Karpas-422 (cell line): ENCODE measurements around the gene SAYSD1. TPM values are rescaled to one million over a fixed set of nuclear protein-coding genes. Genes with fewer than 3 reads are reported as not detected.

ENCODE experiments used
- DNase-seq: peaks from one replicate; pipeline ENCODE4 v3.0.0-alpha.2; 2015
- H2AFZ ChIP-seq: fragments of 200-600 bp; sonication (generic); 2 replicates; pipeline ENCODE4 v1.6.1; 2014; ENCODE audit warnings: antibody characterized with exemption, low read length, mixed read lengths
- H3K27ac ChIP-seq: fragments of 200-600 bp; sonication (generic); 2 replicates; pipeline ENCODE4 v1.5.1; 2014; ENCODE audit warnings: mild to moderate bottlenecking, low read length, moderate library complexity
- H3K27me3 ChIP-seq: fragments of 200-600 bp; sonication (generic); 2 replicates; pipeline ENCODE4 v1.6.1; 2014; ENCODE audit warnings: low read length, mixed read lengths
- H3K36me3 ChIP-seq: fragments of 200-600 bp; sonication (generic); 2 replicates; pipeline ENCODE4 v1.6.1; 2014; ENCODE audit warnings: low read length, mixed read lengths; ENCODE audit not compliant: insufficient read depth
- H3K4me1 ChIP-seq: fragments of 200-600 bp; sonication (generic); 2 replicates; pipeline ENCODE4 v1.6.1; 2014; ENCODE audit warnings: mild to moderate bottlenecking, low read length, mixed read lengths
- H3K4me2 ChIP-seq: fragments of 200-600 bp; sonication (generic); 2 replicates; pipeline ENCODE4 v1.6.1; 2014; ENCODE audit warnings: low read length, low read depth, mild to moderate bottlenecking; ENCODE audit not compliant: poor library complexity, severe bottlenecking
- H3K4me3 ChIP-seq: fragments of 200-600 bp; sonication (generic); 2 replicates; pipeline ENCODE4 v1.5.1; 2014; ENCODE audit warnings: mild to moderate bottlenecking, antibody characterized with exemption, low read length, mixed read lengths
- H3K79me2 ChIP-seq: fragments of 200-600 bp; sonication (generic); 2 replicates; pipeline ENCODE4 v1.6.1; 2014; ENCODE audit warnings: mild to moderate bottlenecking, low read length, mixed read lengths
- H3K9ac ChIP-seq: fragments of 200-600 bp; sonication (generic); 2 replicates; pipeline ENCODE4 v1.6.0; 2014; ENCODE audit warnings: low read length
- H3K9me2 ChIP-seq: fragments of 200-600 bp; sonication (generic), shearing (Covaris generic); replicated peaks from 2 replicates; pipeline ENCODE4 v1.6.0; 2014; ENCODE audit warnings: mild to moderate bottlenecking, low read length, moderate library complexity; ENCODE audit not compliant: insufficient read depth
- H3K9me3 ChIP-seq: fragments of 300-700, 200-600 bp; sonication (generic); 2 replicates; pipeline ENCODE4 v1.6.1; 2014; ENCODE audit warnings: low read length, mixed read lengths
- H4K20me1 ChIP-seq: fragments of 200-600 bp; sonication (generic); 2 replicates; pipeline ENCODE4 v1.6.1; 2014; ENCODE audit warnings: mild to moderate bottlenecking, antibody characterized with exemption, low read length, low read depth; ENCODE audit not compliant: insufficient read depth
- total RNA-seq: library from RNA; depleted of rRNA; stranded (reverse); fragments of >200 nt; shearing (Covaris generic); gene quantifications from 2 replicates; pipeline ENCODE4 v1.2.3, GENCODE V29; 2014; ENCODE audit warnings: low replicate concordance

SAYSD1 gene
- total RNA-seq, 1 experiment from 2014 or later = 15.3 TPM

DNA sequence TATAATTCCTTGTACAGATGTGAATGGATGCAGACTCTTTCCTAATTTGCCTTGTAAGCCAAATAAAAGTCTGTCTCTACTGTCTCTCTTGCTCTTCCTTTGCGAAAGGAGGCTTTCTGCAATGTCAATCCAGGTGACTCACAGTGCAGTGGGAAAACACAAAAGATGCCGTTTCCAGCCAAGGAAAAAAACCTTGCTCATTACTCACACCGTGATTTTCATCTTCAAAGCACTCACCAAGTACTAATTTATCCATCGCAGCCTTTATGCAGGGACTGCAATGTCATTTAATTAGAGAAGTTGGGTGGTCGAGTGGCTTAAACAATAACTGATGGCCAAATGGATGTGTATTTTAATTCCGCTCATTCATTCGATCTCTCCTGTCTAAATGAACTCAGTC is 23.8 kb downstream of the SAYSD1 start:
- H2AFZ ChIP-seq = no peak overlapping the region
- no peak for DNase-seq
- no peak overlapping the region for H3K4me2 ChIP-seq
- no peaks in the 10 kb centered on the region for H3K36me3 ChIP-seq
- H3K4me1 ChIP-seq = no peaks in the 10 kb centered on the region
- no peak overlapping the region for H3K27ac ChIP-seq
- H3K9me3 ChIP-seq = no peaks in the 10 kb centered on the region
- H4K20me1 ChIP-seq = no peaks in the 10 kb centered on the region
- H3K79me2 ChIP-seq = no peaks in the 10 kb centered on the region
- no peak overlapping the region for H3K9ac ChIP-seq
- H3K27me3 ChIP-seq = no peaks in the 10 kb centered on the region
- no peak overlapping the region for H3K4me3 ChIP-seq
- H3K9me2 ChIP-seq = no peaks in the 10 kb centered on the region

DNA sequence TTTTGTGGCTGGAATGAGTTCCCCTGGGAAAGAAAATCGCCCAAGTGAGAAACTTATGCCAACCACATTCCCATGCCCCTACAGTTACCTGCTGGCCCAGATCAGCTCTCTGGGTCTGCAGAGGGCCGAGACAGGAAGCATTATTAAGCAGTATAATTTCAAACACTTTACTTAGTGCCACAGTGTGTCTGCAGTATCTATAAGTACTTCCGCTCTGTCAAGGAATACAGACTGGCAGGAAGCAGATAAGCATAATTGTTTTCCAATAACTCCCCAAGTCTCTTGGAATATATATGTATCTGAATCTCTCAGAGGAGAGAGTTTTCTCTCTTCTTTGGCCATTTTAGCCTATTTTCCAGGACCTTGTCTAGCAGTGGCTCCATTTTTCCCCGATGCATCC is 24.9 kb downstream of the SAYSD1 start:
- Histone ChIP-seq H3K9me2 (no peaks in the 10 kb centered on the region), H3K9ac (no peak overlapping the region), H3K4me3 (no peak overlapping the region), H4K20me1 (no peaks in the 10 kb centered on the region), H3K4me1 (no peaks in the 10 kb centered on the region), H3K4me2 (no peak overlapping the region), H3K27me3 (no peaks in the 10 kb centered on the region), H3K27ac (no peak overlapping the region), H3K36me3 (no peaks in the 10 kb centered on the region), H3K9me3 (no peaks in the 10 kb centered on the region), H2AFZ (no peak overlapping the region), H3K79me2 (no peaks in the 10 kb centered on the region)
- no peak for DNase-seq

DNA sequence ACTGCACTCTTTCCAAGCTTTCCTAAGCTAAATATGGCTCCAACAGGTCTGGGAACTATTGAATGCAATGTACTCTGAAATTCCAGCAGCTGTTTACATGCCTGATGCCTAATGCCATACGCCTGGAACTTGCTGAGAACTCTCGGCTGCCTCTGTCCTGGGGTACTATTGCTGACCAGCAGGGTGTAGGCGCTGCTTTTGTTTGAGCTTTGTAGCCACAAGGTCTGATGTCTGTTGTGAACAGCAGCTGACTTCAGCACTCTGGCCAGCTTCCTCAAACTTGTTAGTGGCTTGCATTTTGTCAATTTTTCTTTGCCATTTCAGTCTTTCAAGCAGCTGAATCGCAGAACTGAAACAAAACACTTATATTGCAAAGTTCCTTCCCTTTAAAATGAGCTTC is 26.7 kb downstream of the SAYSD1 start:
- Histone ChIP-seq H3K4me2 (no peak overlapping the region), H3K9ac (no peak overlapping the region), H4K20me1 (0 out of 2 replicates have a peak, but pooled peaks cover 4% of the 10 kb centered on the region), H3K4me3 (no peak overlapping the region), H3K79me2 (no peaks in the 10 kb centered on the region), H3K36me3 (no peaks in the 10 kb centered on the region), H3K4me1 (no peaks in the 10 kb centered on the region), H3K9me2 (no peaks in the 10 kb centered on the region), H2AFZ (no peak overlapping the region), H3K27me3 (no peaks in the 10 kb centered on the region), H3K27ac (no peak overlapping the region), H3K9me3 (no peaks in the 10 kb centered on the region)
- DNase-seq = peak; percentile 47

DNA sequence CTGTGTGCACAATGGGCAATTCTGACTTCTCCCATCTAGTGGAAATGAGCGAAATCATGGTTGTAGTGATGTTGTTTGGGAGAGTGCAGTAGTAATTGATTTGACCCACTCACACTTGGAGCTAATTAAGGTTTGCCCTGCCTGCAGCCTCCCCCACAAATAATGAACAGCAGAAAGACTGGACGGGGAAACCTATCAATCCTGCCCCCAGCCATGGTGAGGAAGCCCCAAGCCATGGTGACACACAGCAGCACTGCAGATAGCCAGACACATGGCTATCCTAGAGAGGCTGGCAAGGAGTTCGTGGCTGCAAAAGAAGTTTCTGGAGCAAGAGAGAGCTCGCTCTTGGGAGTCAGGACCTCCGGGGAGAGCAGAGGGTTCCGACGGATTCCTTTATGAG is 27.8 kb downstream of the SAYSD1 start:
- Histone ChIP-seq H3K9ac (no peak overlapping the region), H3K9me2 (no peaks in the 10 kb centered on the region), H3K36me3 (no peaks in the 10 kb centered on the region), H4K20me1 (0 out of 2 replicates have a peak, but pooled peaks cover 4% of the 10 kb centered on the region), H3K4me3 (no peak overlapping the region), H3K27me3 (no peaks in the 10 kb centered on the region), H3K27ac (no peak overlapping the region), H3K4me1 (no peaks in the 10 kb centered on the region), H3K79me2 (no peaks in the 10 kb centered on the region), H3K4me2 (no peak overlapping the region), H2AFZ (no peak overlapping the region), H3K9me3 (no peaks in the 10 kb centered on the region)
- DNase-seq = no peak

DNA sequence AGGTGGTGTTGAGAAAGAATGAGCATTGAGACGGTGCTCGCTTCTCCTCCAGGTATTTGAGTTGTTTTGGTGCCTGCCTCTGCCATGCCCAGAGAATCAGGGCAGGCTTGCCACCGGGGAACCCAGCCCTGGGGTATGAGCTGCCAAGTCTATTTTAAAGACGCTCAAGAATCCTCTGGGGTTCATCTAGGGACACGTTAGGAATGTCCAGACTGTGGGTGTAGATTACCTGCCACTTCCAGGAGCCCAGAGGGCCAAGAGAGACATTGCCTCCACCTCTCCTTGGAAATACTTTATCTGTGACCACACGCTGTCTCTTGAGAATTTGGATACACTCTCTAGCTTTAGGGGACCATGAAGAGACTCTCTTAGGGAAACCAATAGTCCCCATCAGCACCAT is 28.3 kb downstream of the SAYSD1 start:
- Histone ChIP-seq H3K4me3 (no peak overlapping the region), H3K27me3 (no peaks in the 10 kb centered on the region), H3K27ac (no peak overlapping the region), H3K9ac (no peak overlapping the region), H3K36me3 (no peaks in the 10 kb centered on the region), H3K9me3 (no peaks in the 10 kb centered on the region), H2AFZ (no peak overlapping the region), H3K79me2 (no peaks in the 10 kb centered on the region), H3K4me1 (no peaks in the 10 kb centered on the region), H4K20me1 (0 out of 2 replicates have a peak, but pooled peaks cover 4% of the 10 kb centered on the region), H3K9me2 (no peaks in the 10 kb centered on the region), H3K4me2 (no peak overlapping the region)
- no peak for DNase-seq

DNA sequence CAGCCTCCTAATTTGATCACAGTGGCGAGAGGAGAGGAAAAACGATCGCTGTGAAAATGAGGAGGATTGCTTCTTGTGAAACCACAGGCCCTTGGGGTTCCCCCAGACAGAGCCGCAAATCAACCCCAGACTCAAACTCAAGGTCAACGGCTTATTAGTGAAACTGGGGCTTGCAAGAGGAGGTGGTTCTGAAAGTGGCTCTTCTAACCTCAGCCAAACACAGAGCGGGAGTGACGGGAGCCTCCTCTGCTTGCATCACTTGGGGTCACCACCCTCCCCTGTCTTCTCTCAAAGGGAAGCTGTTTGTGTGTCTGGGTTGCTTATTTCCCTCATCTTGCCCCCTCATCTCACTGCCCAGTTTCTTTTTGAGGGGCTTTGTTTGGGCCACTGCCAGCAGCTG is 28.7 kb downstream of the SAYSD1 start:
- no peaks in the 10 kb centered on the region for H3K9me3 ChIP-seq
- 0 out of 2 replicates have a peak, but pooled peaks cover 4% of the 10 kb centered on the region for H4K20me1 ChIP-seq
- H3K4me2 ChIP-seq = no peak overlapping the region
- DNase-seq = no peak
- H3K27me3 ChIP-seq = no peaks in the 10 kb centered on the region
- no peak overlapping the region for H3K9ac ChIP-seq
- H3K4me3 ChIP-seq = no peak overlapping the region
- H3K36me3 ChIP-seq = no peaks in the 10 kb centered on the region
- H3K27ac ChIP-seq = no peak overlapping the region
- no peaks in the 10 kb centered on the region for H3K79me2 ChIP-seq
- H3K4me1 ChIP-seq = no peaks in the 10 kb centered on the region
- no peaks in the 10 kb centered on the region for H3K9me2 ChIP-seq
- H2AFZ ChIP-seq = no peak overlapping the region

DNA sequence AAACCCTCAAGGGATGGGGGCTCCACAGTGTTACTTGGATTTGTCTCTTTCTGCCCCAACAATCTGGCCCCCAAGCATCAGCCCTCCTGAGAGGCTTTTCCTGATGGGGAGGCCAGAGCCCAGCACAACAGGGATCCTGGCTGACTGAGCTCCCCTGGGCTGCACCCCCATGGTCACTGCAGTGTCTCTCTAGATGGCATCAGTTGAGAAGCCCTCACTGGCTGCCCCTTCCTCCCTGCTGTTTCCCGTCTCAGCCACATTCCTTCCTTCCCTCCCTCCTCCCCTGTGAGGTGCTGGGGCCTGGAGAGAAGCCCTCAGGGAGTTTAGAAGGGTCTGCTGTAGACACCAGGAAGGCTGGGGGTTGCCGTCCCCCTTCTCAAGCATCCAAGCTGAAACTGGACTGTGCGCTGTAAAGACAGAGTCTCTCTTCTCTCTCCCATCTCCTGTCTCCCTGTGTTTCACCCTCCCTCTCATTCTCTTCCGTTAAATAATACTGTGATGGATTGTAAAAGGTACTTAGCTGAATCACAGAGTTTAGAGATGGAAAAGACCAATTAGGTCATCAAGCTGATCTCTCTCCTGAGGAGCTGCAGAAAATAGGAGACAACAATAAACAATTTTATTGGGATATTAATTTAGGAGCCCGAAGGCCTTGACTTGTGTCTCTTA is 29.7 kb downstream of the SAYSD1 start:
- Histone ChIP-seq H3K79me2 (no peaks in the 10 kb centered on the region), H3K4me1 (no peaks in the 10 kb centered on the region), H3K27me3 (no peaks in the 10 kb centered on the region), H2AFZ (no peak overlapping the region), H3K4me2 (no peak overlapping the region), H3K9ac (no peak overlapping the region), H3K27ac (no peak overlapping the region), H3K36me3 (no peaks in the 10 kb centered on the region), H3K4me3 (no peak overlapping the region), H4K20me1 (0 out of 2 replicates have a peak, but pooled peaks cover 4% of the 10 kb centered on the region), H3K9me2 (no peaks in the 10 kb centered on the region), H3K9me3 (no peaks in the 10 kb centered on the region)
- DNase-seq = no peak

DNA sequence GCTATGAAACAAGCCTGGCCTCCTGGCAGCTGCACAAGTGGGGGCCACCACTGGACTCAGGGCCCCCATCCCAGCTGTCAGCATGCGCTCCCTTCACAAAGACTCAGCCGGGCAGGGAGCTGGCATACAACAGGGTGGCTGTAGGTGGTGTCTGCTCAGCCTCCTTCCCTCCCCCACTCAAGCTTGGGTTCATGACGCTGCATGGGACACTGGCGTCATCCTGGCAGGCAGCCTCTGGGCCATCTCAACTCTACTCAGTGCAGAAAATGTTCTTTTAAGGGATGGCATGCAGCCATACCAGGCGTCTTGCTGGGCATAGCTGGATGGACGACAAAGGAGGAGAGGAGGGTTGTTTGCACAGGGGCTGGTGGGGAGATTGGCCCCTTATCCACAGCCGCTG is 30.5 kb downstream of the SAYSD1 start:
- no peak overlapping the region for H3K4me2 ChIP-seq
- H2AFZ ChIP-seq = no peak overlapping the region
- no peaks in the 10 kb centered on the region for H3K36me3 ChIP-seq
- H3K9me3 ChIP-seq = no peaks in the 10 kb centered on the region
- H3K27me3 ChIP-seq = no peaks in the 10 kb centered on the region
- 0 out of 2 replicates have a peak, but pooled peaks cover 4% of the 10 kb centered on the region for H4K20me1 ChIP-seq
- no peak overlapping the region for H3K4me3 ChIP-seq
- H3K9me2 ChIP-seq = no peaks in the 10 kb centered on the region
- DNase-seq = no peak
- H3K4me1 ChIP-seq = no peaks in the 10 kb centered on the region
- H3K9ac ChIP-seq = no peak overlapping the region
- no peaks in the 10 kb centered on the region for H3K79me2 ChIP-seq
- H3K27ac ChIP-seq = no peak overlapping the region
